Measurements from ENCODE around the gene CFAP119. TPM values are rescaled to one million over a fixed set of nuclear protein-coding genes. Genes with fewer than 3 reads are reported as not detected.

CFAP119 gene
- total RNA-seq, 4 donors from 2014 or later, result 3.7 to 12.6 (median 8.2) TPM

DNA sequence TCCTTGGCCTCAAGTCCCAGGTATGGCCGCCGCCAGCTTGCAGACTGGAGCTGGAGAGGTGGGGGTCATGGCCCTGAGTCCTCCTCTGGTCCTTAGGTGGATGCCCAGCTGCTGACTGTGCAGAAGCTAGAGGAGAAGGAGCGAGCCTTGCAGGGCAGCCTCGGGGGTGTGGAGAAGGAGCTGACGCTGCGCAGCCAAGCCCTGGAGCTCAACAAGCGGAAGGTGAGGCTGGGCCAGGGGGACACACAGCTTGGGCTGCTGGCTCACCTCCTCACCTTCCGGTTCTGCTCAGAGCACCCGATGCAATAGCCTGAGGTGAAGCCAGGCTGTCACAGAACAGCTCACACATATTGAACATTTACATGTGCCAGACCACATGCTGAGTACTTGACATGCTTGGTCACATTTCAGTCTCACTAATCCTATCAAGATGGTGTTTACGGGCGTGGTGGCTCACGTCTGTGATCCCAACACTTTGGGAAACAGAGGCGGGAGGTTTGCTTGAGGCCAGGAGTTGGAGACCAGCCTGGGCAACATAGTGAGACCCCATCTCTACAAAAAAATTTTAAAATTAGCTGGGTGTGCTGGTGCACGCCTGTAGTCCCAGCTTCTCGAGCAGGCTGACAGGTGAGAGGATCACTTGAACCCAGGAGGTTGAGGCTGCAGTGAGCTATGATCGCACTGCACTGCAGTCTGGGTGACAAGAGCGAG, 7.7 kb upstream of the CFAP119 start:
- H3K27me3 ChIP-seq, result no peaks in the 10 kb centered on the region
- TF ChIP-seq POLR2A (IDR thresholded peaks at IDR 0.05) (no peak), EP300 (IDR thresholded peaks at IDR 0.05) (no peak)
- TF ChIP-seq, protein P1, sequence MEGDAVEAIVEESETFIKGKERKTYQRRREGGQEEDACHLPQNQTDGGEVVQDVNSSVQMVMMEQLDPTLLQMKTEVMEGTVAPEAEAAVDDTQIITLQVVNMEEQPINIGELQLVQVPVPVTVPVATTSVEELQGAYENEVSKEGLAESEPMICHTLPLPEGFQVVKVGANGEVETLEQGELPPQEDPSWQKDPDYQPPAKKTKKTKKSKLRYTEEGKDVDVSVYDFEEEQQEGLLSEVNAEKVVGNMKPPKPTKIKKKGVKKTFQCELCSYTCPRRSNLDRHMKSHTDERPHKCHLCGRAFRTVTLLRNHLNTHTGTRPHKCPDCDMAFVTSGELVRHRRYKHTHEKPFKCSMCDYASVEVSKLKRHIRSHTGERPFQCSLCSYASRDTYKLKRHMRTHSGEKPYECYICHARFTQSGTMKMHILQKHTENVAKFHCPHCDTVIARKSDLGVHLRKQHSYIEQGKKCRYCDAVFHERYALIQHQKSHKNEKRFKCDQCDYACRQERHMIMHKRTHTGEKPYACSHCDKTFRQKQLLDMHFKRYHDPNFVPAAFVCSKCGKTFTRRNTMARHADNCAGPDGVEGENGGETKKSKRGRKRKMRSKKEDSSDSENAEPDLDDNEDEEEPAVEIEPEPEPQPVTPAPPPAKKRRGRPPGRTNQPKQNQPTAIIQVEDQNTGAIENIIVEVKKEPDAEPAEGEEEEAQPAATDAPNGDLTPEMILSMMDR (IDR thresholded peaks at IDR 0.05), result no peak
- H3K36me3 ChIP-seq, result peaks cover 18 to 99% (median 55%) of the 10 kb centered on the region in 3 donors
- DNase-seq (ENCODE audit: low spot score in 2 of 2), result no peak
- H3K4me3 ChIP-seq, result no peak overlapping the region
- H3K27ac ChIP-seq, result no peak overlapping the region
- no peaks in the 10 kb centered on the region for H3K9me3 ChIP-seq
- 94 to 95% methylated on average over 16 of the region's 17 CpGs for WGBS, 2 donors
- H3K4me1 ChIP-seq, result peaks cover 0 to 4% (median 0%) of the 10 kb centered on the region in 4 donors

DNA sequence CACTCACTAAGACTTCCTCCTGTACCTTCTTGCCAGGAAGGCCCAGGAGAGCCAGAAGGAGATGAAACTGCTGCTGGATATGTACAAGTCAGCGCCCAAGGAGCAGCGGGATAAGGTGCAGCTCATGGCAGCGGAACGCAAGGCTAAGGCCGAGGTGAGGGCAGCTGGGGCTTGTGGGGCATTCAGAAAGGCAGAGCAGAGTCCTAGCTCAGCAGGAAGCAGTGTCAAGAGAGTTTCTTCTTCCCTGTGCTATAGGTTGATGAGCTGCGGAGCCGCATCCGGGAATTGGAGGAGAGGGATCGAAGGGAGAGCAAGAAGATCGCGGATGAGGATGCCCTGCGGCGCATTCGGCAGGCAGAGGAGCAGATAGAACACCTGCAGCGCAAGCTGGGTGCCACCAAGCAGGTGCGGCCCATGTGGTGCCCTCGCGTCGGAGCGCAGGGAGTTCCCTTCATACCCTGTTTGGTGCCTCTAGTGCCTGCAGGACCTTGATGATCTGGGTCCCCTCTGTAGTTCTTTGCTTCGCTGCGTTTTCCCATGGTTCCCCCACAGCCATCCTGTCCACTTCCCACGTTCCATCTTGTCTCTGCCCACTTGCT, 6.8 kb upstream of the CFAP119 start:
- DNase-seq (ENCODE audit: low spot score in 2 of 2), result no peak
- Histone ChIP-seq H3K9me3 (no peaks in the 10 kb centered on the region), H3K4me3 (no peak overlapping the region), H3K36me3 (peaks cover 24 to 100% (median 61%) of the 10 kb centered on the region in 3 donors), H3K27me3 (no peaks in the 10 kb centered on the region), H3K4me1 (peaks cover 0 to 10% (median 1%) of the 10 kb centered on the region in 4 donors), H3K27ac (no peak overlapping the region)
- WGBS, 2 donors, result 95% methylated on average over 23 of the region's 23 CpGs
- no peak for TF ChIP-seq POLR2A (IDR thresholded peaks at IDR 0.05)
- TF ChIP-seq, protein P1 (IDR thresholded peaks at IDR 0.05), result no peak
- no peak for TF ChIP-seq EP300 (IDR thresholded peaks at IDR 0.05)

DNA sequence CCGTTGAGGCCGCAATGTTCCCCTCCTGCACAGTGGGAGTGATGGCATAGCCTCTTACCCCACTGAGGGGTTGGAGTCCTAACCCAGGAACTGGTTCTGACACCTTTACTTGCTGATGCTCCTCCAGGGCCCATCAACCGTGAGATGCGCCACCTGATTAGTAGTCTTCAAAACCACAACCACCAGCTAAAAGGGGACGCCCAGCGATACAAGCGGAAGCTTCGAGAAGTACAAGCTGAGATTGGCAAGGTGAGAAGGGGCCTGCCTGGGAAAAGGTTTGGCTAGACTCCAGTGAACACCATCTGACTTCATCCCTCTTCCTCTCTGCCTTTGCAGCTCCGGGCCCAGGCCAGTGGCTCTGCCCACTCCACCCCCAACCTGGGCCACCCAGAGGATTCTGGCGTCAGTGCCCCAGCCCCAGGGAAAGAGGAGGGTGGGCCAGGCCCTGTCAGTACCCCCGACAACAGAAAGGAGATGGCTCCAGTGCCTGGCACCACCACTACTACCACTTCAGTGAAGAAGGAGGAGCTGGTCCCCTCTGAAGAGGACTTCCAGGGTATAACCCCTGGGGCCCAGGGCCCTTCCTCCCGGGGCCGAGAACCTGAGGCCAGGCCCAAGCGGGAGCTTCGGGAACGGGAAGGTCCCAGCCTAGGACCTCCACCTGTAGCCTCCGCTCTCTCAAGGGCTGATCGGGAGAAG, 6.1 kb upstream of the CFAP119 start:
- Histone ChIP-seq H3K27ac (no peak overlapping the region), H3K36me3 (peaks cover 24 to 99% (median 61%) of the 10 kb centered on the region in 3 donors), H3K4me1 (peaks cover 3 to 18% (median 9%) of the 10 kb centered on the region in 4 donors), H3K9me3 (no peaks in the 10 kb centered on the region), H3K4me3 (no peak overlapping the region), H3K27me3 (no peaks in the 10 kb centered on the region)
- 88 to 90% methylated on average over 18 of the region's 18 CpGs for WGBS, 2 donors
- TF ChIP-seq, protein P1 (IDR thresholded peaks at IDR 0.05), result no peak
- TF ChIP-seq POLR2A (IDR thresholded peaks at IDR 0.05), result no peak
- TF ChIP-seq EP300 (IDR thresholded peaks at IDR 0.05), result no peak
- DNase-seq (ENCODE audit: low spot score in 2 of 2), result no peak

DNA sequence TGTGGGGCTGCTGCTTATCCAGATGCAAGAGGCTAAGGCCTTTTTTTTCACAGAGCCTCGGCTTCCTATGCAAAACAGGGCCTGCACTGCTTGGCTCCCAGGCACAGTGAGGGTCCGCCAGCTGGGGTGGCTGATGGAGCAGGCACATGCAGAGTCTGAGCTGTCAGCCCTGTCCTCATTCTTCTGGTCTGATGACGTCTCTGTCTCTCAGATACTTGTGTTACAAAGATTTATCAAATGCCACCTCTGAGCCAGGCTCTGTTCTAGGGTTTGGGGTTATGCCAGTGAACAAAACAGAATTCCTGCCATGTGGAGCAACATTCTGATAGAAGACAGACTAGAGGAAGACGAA, 5.0 kb upstream of the CFAP119 start:
- Histone ChIP-seq H3K4me3 (no peak overlapping the region), H3K9me3 (no peaks in the 10 kb centered on the region), H3K27ac (no peak overlapping the region), H3K4me1 (peaks cover 3 to 22% (median 13%) of the 10 kb centered on the region in 4 donors), H3K27me3 (no peaks in the 10 kb centered on the region), H3K36me3 (peaks cover 21 to 89% (median 52%) of the 10 kb centered on the region in 3 donors)
- 72 to 78% methylated on average over 4 of the region's 4 CpGs for WGBS, 2 donors
- no peak for TF ChIP-seq POLR2A (IDR thresholded peaks at IDR 0.05)
- TF ChIP-seq, protein P1 (IDR thresholded peaks at IDR 0.05), result no peak
- no peak for TF ChIP-seq EP300 (IDR thresholded peaks at IDR 0.05)
- no peak for DNase-seq (ENCODE audit: low spot score in 2 of 2)

Measured in tibial nerve (tissue), 4 donors.